Measurements from ENCODE around the gene DLGAP4.

DLGAP4 gene

GRCh38 chr20:36440370-36441026 is 134.4 kb downstream of the DLGAP4 start:
- no peak for DNase-seq

GRCh38 chr20:36441027-36441414 is 134.9 kb downstream of the DLGAP4 start:
- DNase-seq = no peak

GRCh38 chr20:36441416-36441815 is 135.3 kb downstream of the DLGAP4 start:
- DNase-seq = peak in 24 of 58 donors; percentile 4 to 45 (median 26)

- no peak for DNase-seq
Observed at GRCh38 chr20:36445847-36446246, 139.7 kb downstream of the DLGAP4 start.

GRCh38 chr20:36446557-36446956 is 140.4 kb downstream of the DLGAP4 start:
- no peak for DNase-seq

GRCh38 chr20:36447101-36447500 is 141.0 kb downstream of the DLGAP4 start:
- no peak for DNase-seq

GRCh38 chr20:36449663-36450062 is 143.5 kb downstream of the DLGAP4 start:
- no peak for DNase-seq

GRCh38 chr20:36454332-36454697 is 148.2 kb downstream of the DLGAP4 start:
- DNase-seq = no peak

GRCh38 chr20:36454698-36455427 is 148.7 kb downstream of the DLGAP4 start:
- DNase-seq = peak in 38 of 58 donors; percentile 8 to 81 (median 33)

- DNase-seq = no peak
Observed at GRCh38 chr20:36455972-36456625, 150.0 kb downstream of the DLGAP4 start.

- peak; percentile 56 to 98 (median 88) for DNase-seq
Observed at GRCh38 chr20:36460648-36461599, 154.8 kb downstream of the DLGAP4 start.

- peak in 28 of 58 donors; percentile 22 to 80 (median 57) for DNase-seq
Observed at GRCh38 chr20:36461600-36462439, 155.7 kb downstream of the DLGAP4 start.

- peak in 28 of 58 donors; percentile 13 to 59 (median 24) for DNase-seq
Observed at GRCh38 chr20:36462440-36463211, 156.5 kb downstream of the DLGAP4 start.

- no peak for DNase-seq
Observed at GRCh38 chr20:36463212-36464061, 157.3 kb downstream of the DLGAP4 start.

GRCh38 chr20:36465109-36466080 is 159.3 kb downstream of the DLGAP4 start:
- DNase-seq = peak in 2 of 58 donors; percentile 28 to 31

GRCh38 chr20:36466089-36466488 is 159.9 kb downstream of the DLGAP4 start:
- DNase-seq = no peak

Measured in anterior cingulate cortex (tissue), 58 donors.